Endothelial cell of umbilical vein (primary cell): ENCODE data around the gene PTOV1. TPM values are rescaled to one million over a fixed set of nuclear protein-coding genes. Genes with fewer than 3 reads are reported as not detected.

Experiments
- BruUV-seq: library from RNA; stranded (reverse); fragments of 400-500 nt; replicated peaks from 2 replicates; lab custom pipeline; 2021; lab: Mats Ljungman, UMichigan
- CTCF ChIA-PET: fragments of 300-600, 350-600 bp; sonication (Branson Sonifier 250); formaldehyde crosslinking; loops from one replicate; lab custom pipeline; 2021; ENCODE audit warnings: antibody characterized with exemption, inconsistent platforms; lab: Charles Lee
- POLR2A ChIA-PET: fragments of 300-600, 350-600 bp; sonication (Branson Sonifier 250); formaldehyde crosslinking; loops from one replicate; lab custom pipeline; 2021; ENCODE audit warnings: antibody characterized with exemption, inconsistent platforms; lab: Charles Lee
- DNase-seq: peaks from one replicate; pipeline ENCODE4 v3.0.0-alpha.2; 2011; ENCODE audit warnings: low read depth, low spot score
- FAIRE-seq: peaks from 2 replicates; lab custom pipeline; 2011; peaks lifted over from hg19 to GRCh38; lab: Jason Lieb, UNC
- H2AFZ ChIP-seq: 2 replicates; pipeline ENCODE4 v1.6.0; 2012; ENCODE audit warnings: low read depth, low read length, control low read depth, inconsistent platforms
- H3K27ac ChIP-seq: 2 replicates; pipeline ENCODE4 v1.5.1; 2011; ENCODE audit warnings: low read depth, mild to moderate bottlenecking, control low read depth, low read length, moderate library complexity; ENCODE audit not compliant: insufficient read depth
- H3K27me3 ChIP-seq, 2 experiments: 2 replicates each; pipeline versions ENCODE4 v1.6.0 to v1.6.1; 2011; ENCODE audit warnings: low read length in 2 of 2, mixed read lengths in 1 of 2; ENCODE audit not compliant: control insufficient read depth in 2 of 2, insufficient read depth in 2 of 2
- H3K36me3 ChIP-seq, 2 experiments: 2 replicates in 1 of 2; 3 replicates in 1 of 2; pipeline ENCODE4 v1.5.1; 2011; ENCODE audit warnings: low read length in 2 of 2, mild to moderate bottlenecking in 1 of 2, moderate library complexity in 1 of 2; ENCODE audit not compliant: control insufficient read depth in 2 of 2, insufficient read depth in 2 of 2; ENCODE audit errors: extremely low read depth in 1 of 2
- H3K4me1 ChIP-seq: 3 replicates; pipeline ENCODE4 v1.5.1; 2011; ENCODE audit warnings: mild to moderate bottlenecking, low read length; ENCODE audit not compliant: control insufficient read depth, insufficient read depth; ENCODE audit errors: extremely low read depth
- H3K4me2 ChIP-seq: 2 replicates; pipeline ENCODE4 v1.6.1; 2011; ENCODE audit warnings: low read length, control low read depth, mixed read lengths; ENCODE audit not compliant: insufficient read depth
- H3K4me3 ChIP-seq, 3 experiments: fragments of 200-600 bp in 1 of 3; sonication (generic), shearing (Covaris generic) in 1 of 3; replicated peaks in 1 of 3; 2 replicates each; pipeline ENCODE4 v1.5.1; 2011 to 2016; ENCODE audit warnings: control low read depth in 3 of 3, low read length in 3 of 3, mild to moderate bottlenecking in 2 of 3, inconsistent platforms in 1 of 3, low read depth in 1 of 3, moderate library complexity in 1 of 3; ENCODE audit not compliant: insufficient read depth in 1 of 3
- H3K79me2 ChIP-seq: 2 replicates; pipeline ENCODE4 v1.6.0; 2012; ENCODE audit warnings: low read length, inconsistent platforms; ENCODE audit not compliant: control insufficient read depth, insufficient read depth
- H3K9ac ChIP-seq: replicated peaks from 2 replicates; pipeline ENCODE3; 2011; ENCODE audit warnings: low read length, control low read depth; ENCODE audit not compliant: insufficient read depth; ENCODE audit errors: extremely low read depth
- H3K9me1 ChIP-seq: replicated peaks from 3 replicates; pipeline ENCODE4 v1.6.0; 2011; ENCODE audit warnings: mild to moderate bottlenecking, low read length; ENCODE audit not compliant: control insufficient read depth, insufficient read depth; ENCODE audit errors: extremely low read depth
- H3K9me3 ChIP-seq: replicated peaks from 2 replicates; pipeline ENCODE4 v1.5.1; 2012; ENCODE audit warnings: low read length, inconsistent platforms; ENCODE audit not compliant: control insufficient read depth, insufficient read depth
- H4K20me1 ChIP-seq: replicated peaks from 2 replicates; pipeline ENCODE3; 2011; ENCODE audit warnings: mild to moderate bottlenecking, low read length; ENCODE audit not compliant: control insufficient read depth, insufficient read depth; ENCODE audit errors: extremely low read depth
- EZH2 ChIP-seq: IDR thresholded peaks from 2 replicates; pipeline ENCODE4 v1.6.1; 2012; ENCODE audit warnings: borderline replicate concordance, low read depth, mild to moderate bottlenecking, moderate library complexity, low read length, inconsistent platforms; ENCODE audit not compliant: severe bottlenecking
- FOS ChIP-seq: IDR thresholded peaks from 2 replicates; pipeline ENCODE4 v1.6.1; 2011; ENCODE audit warnings: mild to moderate bottlenecking, low read length, moderate library complexity, borderline replicate concordance; ENCODE audit not compliant: insufficient read depth
- GATA2 ChIP-seq: IDR thresholded peaks from 2 replicates; pipeline ENCODE4 v1.7.0; 2011; ENCODE audit warnings: low read depth, mild to moderate bottlenecking, moderate library complexity, mixed read lengths, low read length; ENCODE audit not compliant: insufficient read length, insufficient read depth
- MYC ChIP-seq: IDR thresholded peaks from one replicate; pipeline ENCODE4 v1.6.1; 2011; ENCODE audit warnings: mild to moderate bottlenecking, low read depth, low read length
- POLR2A ChIP-seq: IDR thresholded peaks from 2 replicates; pipeline ENCODE4 v1.6.1; 2012; ENCODE audit warnings: low read depth, mild to moderate bottlenecking, control low read depth, low read length
- dilution Hi-C: fragments of 300-500 bp; cut with MboI; formaldehyde crosslinking; loops from one replicate; pipeline ENCODE4 v1.15.0; 2019; ENCODE audit warnings: low sequenced_read_pairs; ENCODE audit not compliant: extremely low pct_ligation_motif_present
- intact Hi-C: fragments of 100-400 bp; cut with micrococcal nuclease; formaldehyde crosslinking; loops from one replicate; pipeline ENCODE4 v1.10.0; 2022
- polyA plus RNA-seq, 4 experiments: library from polyadenylated mRNA; depleted of rRNA in 3 of 4; stranded (reverse) in 3 of 4; unstranded in 1 of 4; fragments of >200 nt; gene quantifications; 2 replicates each; pipeline versions ENCODE4 v1.2.1 to v1.2.3, GENCODE V29; 2011 to 2012; ENCODE audit warnings: missing spikeins in 1 of 4
- total RNA-seq: library from RNA; stranded (reverse); gene quantifications from 2 replicates; pipeline ENCODE4 v1.2.3, GENCODE V29; 2021
- TF ChIP-seq, protein P1 (sequence below), 2 donors: IDR thresholded peaks; 1 replicate in 1 of 2; 2 replicates in 1 of 2; pipeline ENCODE4 v1.5.1; 2011; ENCODE audit warnings: low read length in 2 of 2, mild to moderate bottlenecking in 2 of 2, moderate library complexity in 2 of 2, control low read depth in 1 of 2, inconsistent platforms in 1 of 2, low read depth in 1 of 2; ENCODE audit not compliant: insufficient read depth in 1 of 2; ENCODE audit errors: extremely low read depth in 1 of 2

Gene PTOV1
- total and polyA plus RNA-seq, 2 donors (not counting 3 experiments of a cell fraction or from before 2014, with no cell fraction given), result 116 to 184 TPM

GRCh38 chr19:49881672-49882394 lies 30.9 kb downstream of the PTOV1 start:
- H3K9ac ChIP-seq, result no peak overlapping the region
- no peaks in the 10 kb centered on the region for H3K9me3 ChIP-seq
- no peak overlapping the region for H3K4me3 ChIP-seq
- H4K20me1 ChIP-seq, result no peaks in the 10 kb centered on the region
- dilution Hi-C loops (no loop called here), intact Hi-C loops (no loop called here)
- peaks cover 7% of the 10 kb centered on the region for H3K4me1 ChIP-seq
- H3K27me3 ChIP-seq, result no peaks in the 10 kb centered on the region
- FAIRE-seq (no peak), DNase-seq (no peak)
- TF ChIP-seq FOS (no peak), GATA2 (no peak), MYC (no peak), EZH2 (no peak), POLR2A (no peak)
- TF ChIP-seq, protein P1, sequence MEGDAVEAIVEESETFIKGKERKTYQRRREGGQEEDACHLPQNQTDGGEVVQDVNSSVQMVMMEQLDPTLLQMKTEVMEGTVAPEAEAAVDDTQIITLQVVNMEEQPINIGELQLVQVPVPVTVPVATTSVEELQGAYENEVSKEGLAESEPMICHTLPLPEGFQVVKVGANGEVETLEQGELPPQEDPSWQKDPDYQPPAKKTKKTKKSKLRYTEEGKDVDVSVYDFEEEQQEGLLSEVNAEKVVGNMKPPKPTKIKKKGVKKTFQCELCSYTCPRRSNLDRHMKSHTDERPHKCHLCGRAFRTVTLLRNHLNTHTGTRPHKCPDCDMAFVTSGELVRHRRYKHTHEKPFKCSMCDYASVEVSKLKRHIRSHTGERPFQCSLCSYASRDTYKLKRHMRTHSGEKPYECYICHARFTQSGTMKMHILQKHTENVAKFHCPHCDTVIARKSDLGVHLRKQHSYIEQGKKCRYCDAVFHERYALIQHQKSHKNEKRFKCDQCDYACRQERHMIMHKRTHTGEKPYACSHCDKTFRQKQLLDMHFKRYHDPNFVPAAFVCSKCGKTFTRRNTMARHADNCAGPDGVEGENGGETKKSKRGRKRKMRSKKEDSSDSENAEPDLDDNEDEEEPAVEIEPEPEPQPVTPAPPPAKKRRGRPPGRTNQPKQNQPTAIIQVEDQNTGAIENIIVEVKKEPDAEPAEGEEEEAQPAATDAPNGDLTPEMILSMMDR (IDR thresholded peaks at IDR 0.05; ENCODE audit: extremely low read depth in 1 of 2, insufficient read depth in 1 of 2, low read depth in 1 of 2, low read length in 2 of 2), result no peak
- no peak overlapping the region for H2AFZ ChIP-seq
- CTCF ChIA-PET, result interaction anchor here (0.9 kb wide), 1 partner anchor 9 kb away, joined by 3 read pairs; no protein-coding TSS in a partner anchor
- no peaks in the 10 kb centered on the region for H3K79me2 ChIP-seq
- POLR2A ChIA-PET, result no interaction called here
- no peaks in the 10 kb centered on the region for H3K9me1 ChIP-seq
- no peak overlapping the region for H3K27ac ChIP-seq
- no peak overlapping the region for H3K4me2 ChIP-seq
- peaks cover 18 to 45% of the 10 kb centered on the region in 2 experiments for H3K36me3 ChIP-seq
- no TSS peak for BruUV-seq
